GM18858 (cell line): Measurements from ENCODE around the gene PSMD7.
"Not testable (repeated sequence)": the region's sequence is repeated elsewhere in the genome, so short reads cannot be mapped to it uniquely, and the experiment has no call there.

Source experiments
- ATAC-seq: cut with Tn5 transposase; IDR thresholded peaks from one replicate; pipeline ENCODE4 v1.9.1; 2021; ENCODE audit not compliant: unreplicated experiment

PSMD7 gene

DNA sequence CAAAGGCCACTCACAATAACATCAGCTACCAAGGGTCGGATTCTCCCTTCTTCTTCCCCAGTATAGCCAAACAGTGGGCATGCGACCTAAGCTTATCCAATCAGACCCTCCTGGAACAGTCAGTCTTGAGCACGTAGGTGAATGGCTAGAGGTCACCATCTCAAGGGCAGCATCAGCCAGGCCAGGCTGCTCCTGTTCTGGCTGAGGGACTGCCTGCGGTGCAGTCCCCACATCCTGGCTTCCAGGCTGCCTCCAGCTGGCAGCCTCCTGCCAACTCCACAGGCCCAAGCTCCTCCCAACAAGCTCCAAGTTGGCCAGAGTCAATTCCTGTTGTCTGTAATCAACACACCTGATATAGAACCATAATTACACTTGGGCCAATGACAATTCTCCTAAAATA, 56.4 kb downstream of the PSMD7 start:
- ATAC-seq = not testable (repeated sequence)
